Neutrophil (primary cell): Measurements from ENCODE around the gene PCNP.
"Not testable (repeated sequence)": the region's sequence is repeated elsewhere in the genome, so short reads cannot be mapped to it uniquely, and the experiment has no call there.

Source experiments
- H3K27ac ChIP-seq: fragments of 200-600 bp; sonication (generic); 2 replicates; pipeline ENCODE4 v1.5.1; 2016; ENCODE audit warnings: mild to moderate bottlenecking, moderate library complexity
- H3K27me3 ChIP-seq: fragments of 200-600 bp; sonication (generic); 2 replicates; pipeline ENCODE4 v1.6.0; 2016; ENCODE audit warnings: mild to moderate bottlenecking
- H3K36me3 ChIP-seq: fragments of 200-600 bp; sonication (generic); 2 replicates; pipeline ENCODE4 v1.5.1; 2017
- H3K4me1 ChIP-seq, 2 experiments: fragments of 200-600 bp in 1 of 2; sonication (generic) in 1 of 2; 1 replicate in 1 of 2; 2 replicates in 1 of 2; pipeline versions ENCODE4 v1.5.1 to v1.6.1; 2013 to 2016; ENCODE audit warnings: low read depth in 1 of 2, low read length in 1 of 2, mild to moderate bottlenecking in 1 of 2, moderate library complexity in 1 of 2; ENCODE audit not compliant: control insufficient read depth in 1 of 2, insufficient read depth in 1 of 2
- H3K4me3 ChIP-seq, 2 experiments: fragments of 200-600 bp in 1 of 2; sonication (generic) in 1 of 2; 1 replicate in 1 of 2; 2 replicates in 1 of 2; pipeline ENCODE4 v1.5.1; 2013 to 2016; ENCODE audit warnings: low read depth in 1 of 2, low read length in 1 of 2, mild to moderate bottlenecking in 1 of 2, moderate library complexity in 1 of 2
- H3K9me3 ChIP-seq: fragments of 200-600 bp; sonication (generic); 2 replicates; pipeline ENCODE4 v1.5.1; 2016
- TF ChIP-seq, protein P1 (sequence below): fragments of 200-600 bp; sonication (generic); IDR thresholded peaks from 2 replicates; pipeline ENCODE4 v1.5.1; 2016; ENCODE audit warnings: antibody characterized with exemption

Gene PCNP

DNA sequence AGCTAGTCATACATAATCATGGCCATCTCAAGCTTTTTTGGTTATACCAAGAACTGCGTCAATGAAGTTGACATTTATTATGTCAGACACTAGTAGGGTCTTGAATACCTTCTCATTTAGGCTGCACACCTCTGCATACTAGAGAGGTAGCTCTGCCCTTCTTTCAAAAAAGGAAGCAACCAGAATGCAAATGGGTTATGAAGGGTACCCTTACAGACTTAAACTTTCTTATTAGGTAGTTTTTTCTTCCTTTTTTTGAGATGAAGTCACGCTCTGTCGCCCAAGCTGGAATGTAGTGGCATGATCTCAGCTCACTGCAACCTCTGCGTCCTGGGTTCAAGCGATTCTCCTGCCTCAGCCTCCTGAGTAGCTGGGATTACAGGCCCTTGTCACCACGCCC lies 3.3 kb downstream of the PCNP start:
- H3K9me3 ChIP-seq, result no peaks in the 10 kb centered on the region
- H3K4me1 ChIP-seq, result peaks cover 25 to 31% of the 10 kb centered on the region in 2 experiments
- no peak overlapping the region for H3K27ac ChIP-seq
- H3K36me3 ChIP-seq, result peaks cover 17% of the 10 kb centered on the region
- TF ChIP-seq, protein P1, sequence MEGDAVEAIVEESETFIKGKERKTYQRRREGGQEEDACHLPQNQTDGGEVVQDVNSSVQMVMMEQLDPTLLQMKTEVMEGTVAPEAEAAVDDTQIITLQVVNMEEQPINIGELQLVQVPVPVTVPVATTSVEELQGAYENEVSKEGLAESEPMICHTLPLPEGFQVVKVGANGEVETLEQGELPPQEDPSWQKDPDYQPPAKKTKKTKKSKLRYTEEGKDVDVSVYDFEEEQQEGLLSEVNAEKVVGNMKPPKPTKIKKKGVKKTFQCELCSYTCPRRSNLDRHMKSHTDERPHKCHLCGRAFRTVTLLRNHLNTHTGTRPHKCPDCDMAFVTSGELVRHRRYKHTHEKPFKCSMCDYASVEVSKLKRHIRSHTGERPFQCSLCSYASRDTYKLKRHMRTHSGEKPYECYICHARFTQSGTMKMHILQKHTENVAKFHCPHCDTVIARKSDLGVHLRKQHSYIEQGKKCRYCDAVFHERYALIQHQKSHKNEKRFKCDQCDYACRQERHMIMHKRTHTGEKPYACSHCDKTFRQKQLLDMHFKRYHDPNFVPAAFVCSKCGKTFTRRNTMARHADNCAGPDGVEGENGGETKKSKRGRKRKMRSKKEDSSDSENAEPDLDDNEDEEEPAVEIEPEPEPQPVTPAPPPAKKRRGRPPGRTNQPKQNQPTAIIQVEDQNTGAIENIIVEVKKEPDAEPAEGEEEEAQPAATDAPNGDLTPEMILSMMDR, result no peak
- no peaks in the 10 kb centered on the region for H3K27me3 ChIP-seq
- no peak overlapping the region for H3K4me3 ChIP-seq

DNA sequence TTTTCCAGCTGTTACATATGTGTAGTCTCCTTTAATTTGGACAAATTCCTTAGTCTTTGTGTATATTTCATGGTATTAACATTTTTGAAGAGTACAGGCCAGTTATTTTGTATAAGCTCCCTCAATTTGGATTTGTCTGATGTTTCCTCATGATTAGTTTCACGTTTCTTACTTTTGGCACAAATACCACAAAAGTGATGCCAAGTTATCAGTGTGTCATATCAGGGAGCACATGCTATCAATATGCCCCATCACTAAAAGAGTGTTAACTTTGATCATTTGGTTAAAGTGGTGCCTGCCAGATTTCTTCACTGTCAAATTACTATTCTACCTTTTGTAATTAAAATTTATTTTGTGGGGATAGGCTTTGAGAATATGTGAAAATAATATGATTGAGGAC lies 14.6 kb downstream of the PCNP start:
- H3K27ac ChIP-seq, result no peak overlapping the region
- no peaks in the 10 kb centered on the region for H3K4me1 ChIP-seq
- H3K9me3 ChIP-seq, result no peaks in the 10 kb centered on the region
- TF ChIP-seq, protein P1, result no peak
- H3K27me3 ChIP-seq, result no peaks in the 10 kb centered on the region
- H3K4me3 ChIP-seq, result no peak overlapping the region
- H3K36me3 ChIP-seq, result peaks cover 78% of the 10 kb centered on the region

DNA sequence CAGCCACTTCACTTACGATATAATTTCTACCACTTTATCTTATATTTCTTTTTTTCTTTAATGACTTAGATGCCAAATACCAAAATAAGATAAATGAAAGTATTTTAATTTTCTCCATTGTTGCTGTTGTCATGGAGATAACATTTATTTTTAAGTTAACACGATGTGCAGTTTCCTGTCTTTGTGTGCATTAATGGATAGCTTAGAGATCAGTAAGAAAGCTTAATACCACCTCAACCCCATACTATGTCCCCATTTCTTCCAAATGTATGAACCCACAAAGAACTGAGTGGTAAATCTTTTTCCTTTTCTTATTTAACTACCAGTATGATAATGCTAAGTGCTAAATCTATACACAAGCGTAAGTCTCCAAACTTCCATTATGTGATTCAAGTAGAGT lies 17.1 kb downstream of the PCNP start:
- H3K36me3 ChIP-seq, result peaks cover 80% of the 10 kb centered on the region
- no peak overlapping the region for H3K27ac ChIP-seq
- no peaks in the 10 kb centered on the region for H3K4me1 ChIP-seq
- H3K4me3 ChIP-seq, result no peak overlapping the region
- H3K27me3 ChIP-seq, result no peaks in the 10 kb centered on the region
- H3K9me3 ChIP-seq, result no peaks in the 10 kb centered on the region
- TF ChIP-seq, protein P1, result no peak

DNA sequence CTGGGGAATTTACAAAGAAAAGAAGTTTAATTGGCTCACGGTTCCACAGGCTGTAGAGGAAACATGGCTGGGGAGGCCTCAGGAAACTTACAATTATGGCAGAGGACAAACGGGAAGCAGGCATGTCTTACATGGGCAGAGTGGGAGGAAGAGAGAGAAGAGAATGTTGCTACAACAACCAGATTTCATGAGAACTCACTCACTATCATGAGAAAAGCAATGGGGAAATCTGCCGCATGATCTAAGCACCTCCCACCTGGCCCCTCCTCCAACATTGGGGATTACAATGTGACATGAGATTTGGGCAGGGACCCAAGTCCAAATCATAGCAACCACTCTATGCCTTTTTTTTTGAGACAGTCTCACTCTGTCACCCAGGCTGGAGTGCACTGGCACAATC lies 28.8 kb downstream of the PCNP start:
- Histone ChIP-seq H3K4me3 (no peak overlapping the region), H3K27me3 (no peaks in the 10 kb centered on the region), H3K36me3 (peaks cover under 1% of the 10 kb centered on the region), H3K4me1 (no peaks in the 10 kb centered on the region), H3K27ac (no peak overlapping the region), H3K9me3 (no peaks in the 10 kb centered on the region)
- TF ChIP-seq, protein P1, result no peak

DNA sequence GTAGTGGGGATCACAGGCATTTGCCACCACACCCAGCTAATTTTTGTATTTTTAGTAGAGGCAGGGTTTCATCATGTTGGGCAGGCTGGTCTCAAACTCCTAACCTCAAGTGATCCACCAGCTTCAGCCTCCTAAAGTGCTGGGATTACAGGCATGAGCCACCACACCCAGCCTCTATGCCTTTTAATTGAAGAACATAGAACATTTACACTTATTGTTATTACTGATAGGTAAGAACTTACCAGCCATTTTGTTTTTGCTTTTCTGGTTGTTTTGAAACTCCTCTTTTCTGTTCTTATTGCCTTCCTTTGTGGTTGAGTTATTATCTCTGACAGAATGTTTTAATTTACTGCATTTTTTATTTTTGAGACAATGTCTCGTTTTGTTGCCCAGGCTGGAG lies 29.2 kb downstream of the PCNP start:
- TF ChIP-seq, protein P1, result no peak
- H3K36me3 ChIP-seq, result no peaks in the 10 kb centered on the region
- no peaks in the 10 kb centered on the region for H3K9me3 ChIP-seq
- H3K27me3 ChIP-seq, result no peaks in the 10 kb centered on the region
- H3K4me1 ChIP-seq, result no peaks in the 10 kb centered on the region
- H3K27ac ChIP-seq, result no peak overlapping the region
- H3K4me3 ChIP-seq, result no peak overlapping the region

DNA sequence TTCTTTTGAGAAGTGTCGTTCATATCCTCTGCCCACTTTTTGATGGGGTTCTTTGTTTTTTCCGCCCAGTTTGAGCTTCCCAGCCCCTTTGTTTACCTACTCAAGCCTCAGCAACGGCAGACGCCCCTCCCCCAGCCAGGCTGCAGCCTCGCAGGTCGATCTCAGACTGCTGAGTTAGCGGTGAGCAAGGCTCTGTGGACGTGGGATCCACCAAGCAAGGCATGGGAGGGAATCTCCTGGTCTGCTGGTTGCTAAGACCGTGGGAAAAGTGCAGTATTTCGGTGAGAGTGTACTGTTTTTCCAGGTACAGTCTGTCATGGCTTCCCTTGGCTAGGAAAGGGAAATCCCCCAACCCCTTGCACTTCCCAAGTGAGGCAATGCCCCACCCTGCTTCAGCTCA lies 31.4 kb downstream of the PCNP start:
- H3K36me3 ChIP-seq, H3K27ac ChIP-seq, H3K4me1 ChIP-seq, H3K4me3 ChIP-seq, H3K9me3 ChIP-seq, H3K27me3 ChIP-seq: not testable (repeated sequence)
